Rectal smooth muscle tissue (tissue), 1 donor: Measurements from ENCODE around the gene AMDHD2.
"Not testable (repeated sequence)": the region's sequence is repeated elsewhere in the genome, so short reads cannot be mapped to it uniquely, and the experiment has no call there.

ENCODE experiments used
- H3K27ac ChIP-seq: one replicate; pipeline ENCODE4 v1.7.0; 2013; ENCODE audit warnings: low read depth, low read length, inconsistent platforms
- H3K27me3 ChIP-seq: one replicate; pipeline ENCODE4 v1.7.0; 2013; ENCODE audit warnings: low read length; ENCODE audit not compliant: control insufficient read depth, insufficient read depth
- H3K36me3 ChIP-seq: one replicate; pipeline ENCODE4 v1.7.0; 2013; ENCODE audit warnings: low read length; ENCODE audit not compliant: control insufficient read depth, insufficient read depth
- H3K4me1 ChIP-seq: one replicate; pipeline ENCODE4 v1.7.0; 2013; ENCODE audit warnings: low read length; ENCODE audit not compliant: control insufficient read depth, insufficient read depth
- H3K4me3 ChIP-seq: one replicate; pipeline ENCODE4 v1.7.0; 2013; ENCODE audit warnings: low read length
- H3K9ac ChIP-seq: one replicate; pipeline ENCODE4 v1.7.0; 2013; ENCODE audit warnings: low read length

AMDHD2 gene

DNA sequence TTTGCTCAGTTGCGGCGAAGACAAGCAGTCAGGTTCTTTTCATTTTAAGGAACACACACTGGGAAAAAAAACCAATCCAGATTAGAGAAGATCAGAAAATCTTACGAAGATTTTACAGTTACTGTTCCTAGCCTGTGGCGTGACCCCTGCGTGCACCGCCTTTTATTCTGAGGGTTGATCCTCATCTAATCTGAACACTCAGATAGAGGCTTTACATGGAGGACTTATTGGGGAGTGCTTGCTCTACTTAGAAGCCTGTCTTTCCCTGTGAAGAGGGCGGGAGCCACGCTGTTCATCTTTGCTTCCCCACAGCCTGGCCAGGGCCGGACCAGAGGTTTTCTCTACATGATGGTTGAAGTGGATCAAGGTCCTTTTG is 43.8 kb upstream of the AMDHD2 start:
- no peaks in the 10 kb centered on the region for H3K36me3 ChIP-seq
- H3K4me1 ChIP-seq = no peaks in the 10 kb centered on the region
- no peak overlapping the region for H3K9ac ChIP-seq
- peaks cover 11% of the 10 kb centered on the region for H3K27me3 ChIP-seq
- no peak overlapping the region for H3K4me3 ChIP-seq
- H3K27ac ChIP-seq = no peak overlapping the region

DNA sequence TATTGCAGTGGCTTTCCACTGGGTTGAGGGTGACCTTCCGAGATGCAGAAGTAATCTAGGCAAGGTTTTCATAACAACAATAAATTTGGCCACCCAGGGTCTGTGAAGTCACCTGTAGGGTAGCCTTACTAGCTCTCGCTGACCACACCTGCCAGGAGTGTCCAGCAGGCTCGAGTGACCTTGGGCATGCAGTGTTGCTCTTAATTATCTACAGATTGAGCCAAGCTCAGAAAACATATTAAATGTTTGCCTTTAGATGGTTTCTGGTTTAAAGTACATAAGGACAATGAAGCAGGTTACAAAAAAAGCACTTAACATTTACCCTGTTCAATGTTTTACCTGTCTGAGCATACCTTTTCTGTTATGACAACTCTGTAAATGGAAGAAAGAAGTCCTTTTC is 43.4 kb upstream of the AMDHD2 start:
- H3K27ac ChIP-seq = no peak overlapping the region
- H3K4me1 ChIP-seq = no peaks in the 10 kb centered on the region

DNA sequence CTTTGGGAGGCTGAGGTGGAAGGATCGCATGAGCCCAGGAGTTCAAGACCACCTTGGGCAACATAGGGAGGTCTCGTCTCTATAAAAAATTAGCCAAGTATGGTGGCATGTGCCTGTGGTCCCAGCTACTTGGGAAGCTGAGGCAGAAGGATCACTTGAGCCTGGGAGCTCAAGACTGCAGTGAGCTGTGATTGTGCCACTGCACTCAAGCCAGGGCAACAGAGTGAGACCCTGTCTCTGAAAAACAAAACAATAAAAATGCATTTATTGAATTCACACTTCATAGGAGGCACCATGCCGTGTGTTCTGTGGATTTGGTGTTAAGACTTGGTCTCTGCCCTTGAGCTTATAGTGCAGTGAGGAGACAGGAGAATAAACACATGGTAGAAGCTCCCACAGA is 42.8 kb upstream of the AMDHD2 start:
- no peak overlapping the region for H3K9ac ChIP-seq
- no peak overlapping the region for H3K4me3 ChIP-seq
- H3K27me3 ChIP-seq = peaks cover 9% of the 10 kb centered on the region
- no peaks in the 10 kb centered on the region for H3K4me1 ChIP-seq
- no peak overlapping the region for H3K27ac ChIP-seq
- no peaks in the 10 kb centered on the region for H3K36me3 ChIP-seq

More for the DNA sequence above, 43.4 kb upstream of the AMDHD2 start:
- Histone ChIP-seq H3K9ac (no peak overlapping the region), H3K4me3 (no peak overlapping the region), H3K27me3 (peaks cover 9% of the 10 kb centered on the region), H3K36me3 (no peaks in the 10 kb centered on the region)

DNA sequence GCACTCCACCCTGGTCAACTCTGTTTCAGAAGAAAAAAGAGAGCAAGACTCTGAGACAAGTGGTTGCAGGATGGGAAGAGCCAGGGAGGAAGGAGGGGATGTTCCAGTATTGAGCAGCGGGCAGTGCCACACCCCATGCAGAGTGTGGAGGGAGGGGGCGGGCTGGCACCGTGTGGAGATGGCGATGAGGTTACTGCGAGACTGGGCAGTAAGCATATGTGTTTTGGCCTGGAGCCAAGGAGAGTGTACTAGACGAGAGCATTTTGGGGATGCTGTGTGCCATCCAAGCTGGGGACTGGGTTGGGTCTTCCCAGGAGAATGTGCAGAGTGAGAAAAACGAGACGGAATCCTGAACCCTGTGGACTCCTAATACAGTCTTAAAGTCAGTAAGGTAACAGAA is 41.9 kb upstream of the AMDHD2 start:
- no peak overlapping the region for H3K9ac ChIP-seq
- H3K4me1 ChIP-seq = peaks cover 5% of the 10 kb centered on the region
- no peak overlapping the region for H3K4me3 ChIP-seq
- H3K36me3 ChIP-seq = no peaks in the 10 kb centered on the region
- H3K27me3 ChIP-seq = peaks cover 2% of the 10 kb centered on the region
- H3K27ac ChIP-seq = no peak overlapping the region

DNA sequence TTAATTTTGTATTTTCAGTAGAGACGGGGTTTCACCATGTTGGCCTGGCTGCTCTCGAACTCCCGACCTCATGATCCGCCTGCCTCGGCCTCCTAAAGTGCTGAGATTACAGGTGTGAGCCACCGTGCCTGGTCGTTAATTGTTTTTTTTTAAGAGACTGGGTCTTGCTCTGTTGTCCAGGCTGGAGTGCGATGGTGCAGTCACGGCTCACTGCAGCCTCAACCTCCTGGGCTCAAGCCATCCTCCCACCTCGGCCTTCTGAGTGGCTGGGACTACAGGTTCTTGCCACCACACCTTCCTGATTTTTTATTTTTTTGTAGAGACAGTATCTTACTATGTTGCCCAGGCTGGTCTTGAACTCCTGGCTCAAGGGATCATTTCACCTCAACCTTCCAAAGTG is 40.2 kb upstream of the AMDHD2 start:
- H3K27me3 ChIP-seq, H3K27ac ChIP-seq, H3K9ac ChIP-seq, H3K4me3 ChIP-seq, H3K36me3 ChIP-seq: not testable (repeated sequence)
- H3K4me1 ChIP-seq = peaks cover 12% of the 10 kb centered on the region

DNA sequence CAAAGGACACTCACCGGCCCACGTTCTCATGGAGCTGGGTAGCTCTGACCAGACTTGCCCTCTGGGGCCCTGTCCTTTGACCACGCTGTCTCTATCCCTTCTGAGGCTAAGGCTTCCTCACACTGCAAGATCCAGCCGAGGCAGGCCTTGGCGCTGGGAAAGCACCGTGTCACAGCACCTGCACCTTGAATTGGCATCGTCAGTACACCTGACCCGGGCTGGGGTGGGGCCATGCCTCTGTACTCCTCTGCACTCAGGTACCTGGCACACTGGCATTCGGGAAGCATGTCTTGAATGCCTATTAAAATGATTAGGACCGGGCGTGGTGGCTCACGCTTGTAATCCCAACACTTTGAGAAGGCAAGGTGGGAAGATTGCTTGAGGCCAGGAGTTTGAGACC is 39.2 kb upstream of the AMDHD2 start:
- Histone ChIP-seq H3K4me3 (no peak overlapping the region), H3K36me3 (no peaks in the 10 kb centered on the region), H3K9ac (no peak overlapping the region), H3K27ac (no peak overlapping the region), H3K27me3 (no peaks in the 10 kb centered on the region), H3K4me1 (peaks cover 12% of the 10 kb centered on the region)

DNA sequence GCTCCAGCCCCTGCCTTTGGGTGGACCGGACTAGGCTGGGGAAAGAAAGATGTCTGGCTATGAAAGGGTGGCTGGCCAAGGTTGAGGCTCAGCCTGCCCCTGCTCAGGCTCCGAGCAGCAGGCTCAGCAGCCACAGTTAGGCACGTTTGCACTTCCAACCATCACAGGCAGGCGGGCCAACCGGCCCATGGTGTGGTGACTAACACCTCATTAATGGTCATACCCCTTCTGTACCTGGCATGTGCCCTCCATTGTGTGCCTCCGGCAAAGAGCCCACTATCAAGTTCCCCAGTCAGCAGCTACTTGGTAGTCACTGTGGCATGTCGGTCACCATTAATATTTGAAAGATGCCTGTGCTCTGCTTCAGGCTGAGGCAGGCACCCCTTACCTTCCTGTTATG is 38.5 kb upstream of the AMDHD2 start:
- Histone ChIP-seq H3K4me3 (no peak overlapping the region), H3K9ac (no peak overlapping the region), H3K27ac (no peak overlapping the region), H3K36me3 (no peaks in the 10 kb centered on the region), H3K4me1 (peaks cover 12% of the 10 kb centered on the region), H3K27me3 (no peaks in the 10 kb centered on the region)

DNA sequence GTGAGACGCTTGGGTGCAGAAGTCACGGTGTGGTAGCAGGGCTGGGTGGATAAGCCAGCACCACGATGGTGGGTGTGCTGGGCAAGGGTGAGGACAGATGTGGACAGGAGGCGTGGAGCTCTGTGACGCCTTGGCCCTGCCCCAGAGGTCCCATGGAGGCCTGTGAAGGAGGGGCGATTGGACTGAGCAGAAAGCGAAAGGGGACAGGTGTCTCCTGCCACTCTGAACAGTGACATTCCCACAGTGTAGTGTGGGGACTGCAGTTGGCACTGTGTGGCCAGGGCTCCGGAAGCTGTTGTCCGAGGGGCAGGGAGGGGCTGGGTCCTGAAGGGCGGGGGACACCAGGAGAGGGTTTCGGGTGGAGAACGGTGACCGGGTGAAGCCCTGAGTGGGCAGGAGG is 37.9 kb upstream of the AMDHD2 start:
- Histone ChIP-seq H3K27ac (peak overlapping the region; percentile 86), H3K9ac (no peak overlapping the region), H3K4me1 (peaks cover 12% of the 10 kb centered on the region), H3K4me3 (no peak overlapping the region), H3K36me3 (no peaks in the 10 kb centered on the region), H3K27me3 (no peaks in the 10 kb centered on the region)

DNA sequence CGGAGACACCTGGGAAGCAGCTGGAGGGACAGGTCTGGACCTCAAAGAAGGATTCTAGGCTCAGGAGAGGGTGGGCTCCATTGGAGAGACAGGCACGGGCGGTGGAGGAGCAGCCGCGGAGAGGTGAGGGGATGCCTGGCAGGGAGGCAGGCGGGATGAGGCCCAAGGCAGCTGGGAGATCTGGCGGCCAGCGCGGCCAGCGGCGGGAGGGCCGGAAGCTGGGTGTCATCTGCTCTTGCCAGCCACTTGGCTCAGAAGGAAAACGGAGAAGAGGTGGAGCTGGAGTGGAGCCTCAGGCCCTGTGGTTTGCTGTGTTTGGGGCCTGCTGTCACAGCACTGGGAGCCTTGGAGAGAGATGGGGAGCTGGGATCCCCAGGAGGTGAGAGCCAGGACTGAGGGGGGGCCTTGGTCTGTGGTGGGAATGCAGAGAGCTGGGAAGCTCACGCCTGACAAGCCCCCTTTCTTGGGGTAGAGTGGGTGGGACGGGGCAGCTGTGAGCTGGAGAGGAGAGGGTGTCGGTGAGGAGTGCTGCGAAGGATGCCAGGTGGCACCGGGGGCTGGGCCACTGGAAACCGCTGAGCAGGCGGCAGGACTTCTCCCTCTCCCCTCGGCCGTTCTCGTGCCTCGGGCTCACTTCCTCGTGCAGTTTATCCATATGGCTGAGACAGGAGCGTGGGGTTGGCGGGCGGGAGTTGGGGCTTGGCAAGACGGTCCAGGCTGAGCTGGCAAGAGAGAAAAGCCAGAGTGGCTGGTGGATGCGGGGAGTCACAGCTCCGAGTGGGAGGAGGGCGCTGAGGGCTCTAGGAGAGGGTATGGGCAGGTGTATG is 37.2 kb upstream of the AMDHD2 start:
- peak overlapping the region; percentile 46 for H3K4me3 ChIP-seq
- H3K4me1 ChIP-seq = peaks cover 12% of the 10 kb centered on the region
- no peaks in the 10 kb centered on the region for H3K36me3 ChIP-seq
- H3K27ac ChIP-seq = peak overlapping the region; percentile 86
- H3K9ac ChIP-seq = peak overlapping the region; percentile 46
- no peaks in the 10 kb centered on the region for H3K27me3 ChIP-seq

DNA sequence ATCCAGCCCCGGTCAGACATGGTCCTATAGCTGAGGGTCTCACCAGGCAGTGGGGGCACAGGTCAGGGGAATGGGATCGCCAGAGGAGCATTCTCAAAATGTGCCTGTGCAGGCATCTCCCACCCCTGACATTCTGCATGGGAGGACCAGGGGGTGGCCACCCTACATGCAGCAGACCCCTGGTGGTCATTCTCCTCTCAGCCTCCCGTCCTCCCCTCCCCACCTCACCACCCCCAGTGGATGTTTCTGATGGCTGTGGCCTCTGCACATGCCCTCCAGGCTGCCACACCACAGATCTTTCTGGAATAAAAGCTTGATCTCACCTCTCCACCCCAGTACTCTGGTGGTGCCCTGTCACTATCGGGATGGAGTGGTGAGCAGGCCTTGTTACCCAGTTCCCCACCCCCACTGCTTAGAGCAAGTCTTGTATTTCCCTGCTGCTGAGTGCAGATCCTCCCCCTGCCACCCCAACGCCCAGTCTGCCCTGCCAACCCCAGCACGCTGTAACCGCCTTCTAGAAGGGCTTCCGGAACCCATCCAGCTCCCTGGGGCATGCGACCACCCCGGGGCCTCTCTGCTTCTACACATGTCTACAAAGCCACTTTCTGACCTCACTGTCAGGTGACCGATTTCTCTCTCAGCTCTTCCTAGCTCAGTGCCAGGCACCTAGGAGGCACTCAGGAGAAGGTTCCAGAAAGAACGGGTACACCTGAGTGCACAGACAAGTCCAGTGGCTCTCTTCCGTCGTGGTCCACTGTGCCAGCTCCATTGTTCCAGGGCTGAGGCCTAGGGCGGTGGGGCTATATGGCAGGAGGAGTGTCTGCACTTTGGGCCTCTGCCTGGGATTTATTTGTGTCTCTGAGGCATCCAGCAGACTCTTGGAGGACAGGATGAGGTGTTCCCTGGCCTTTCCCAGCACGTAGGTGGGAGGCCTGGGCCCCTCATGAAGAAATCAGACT is 36.0 kb upstream of the AMDHD2 start:
- Histone ChIP-seq H3K27ac (peak overlapping the region; percentile 86), H3K4me3 (no peak overlapping the region), H3K27me3 (no peaks in the 10 kb centered on the region), H3K36me3 (no peaks in the 10 kb centered on the region), H3K4me1 (peaks cover 12% of the 10 kb centered on the region), H3K9ac (no peak overlapping the region)

DNA sequence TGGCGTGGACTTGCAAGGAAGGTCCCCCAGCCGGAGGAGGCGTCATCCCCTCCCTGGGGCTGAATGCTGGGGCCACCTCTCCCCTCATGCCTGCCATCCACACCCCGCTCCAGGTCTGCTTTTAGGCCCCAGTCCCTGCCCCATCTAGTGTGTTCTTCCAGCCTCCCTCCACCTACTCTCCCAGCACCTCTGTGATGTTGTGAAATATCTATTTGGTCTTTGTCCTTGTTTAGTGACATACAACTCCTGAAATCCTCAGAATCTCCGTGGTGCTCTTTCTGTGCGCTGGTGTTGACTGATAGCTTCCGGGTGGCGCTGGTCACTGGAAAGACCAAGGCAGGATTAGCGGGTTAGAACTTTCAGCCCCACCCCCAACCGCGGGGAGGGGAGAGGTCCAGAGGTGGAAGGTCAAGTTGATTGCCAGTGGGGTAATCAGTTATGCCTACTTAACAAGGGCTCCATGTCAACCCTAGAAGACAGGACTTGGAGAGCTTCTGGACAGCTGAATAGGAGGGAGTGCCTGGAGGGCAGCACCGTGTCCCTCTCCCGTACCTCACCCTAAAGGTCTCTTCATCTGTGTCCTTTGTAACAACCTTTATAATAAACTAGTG is 35.2 kb upstream of the AMDHD2 start:
- no peak overlapping the region for H3K27ac ChIP-seq
- no peaks in the 10 kb centered on the region for H3K27me3 ChIP-seq
- no peaks in the 10 kb centered on the region for H3K36me3 ChIP-seq
- no peak overlapping the region for H3K9ac ChIP-seq
- H3K4me3 ChIP-seq = no peak overlapping the region
- H3K4me1 ChIP-seq = peaks cover 12% of the 10 kb centered on the region

DNA sequence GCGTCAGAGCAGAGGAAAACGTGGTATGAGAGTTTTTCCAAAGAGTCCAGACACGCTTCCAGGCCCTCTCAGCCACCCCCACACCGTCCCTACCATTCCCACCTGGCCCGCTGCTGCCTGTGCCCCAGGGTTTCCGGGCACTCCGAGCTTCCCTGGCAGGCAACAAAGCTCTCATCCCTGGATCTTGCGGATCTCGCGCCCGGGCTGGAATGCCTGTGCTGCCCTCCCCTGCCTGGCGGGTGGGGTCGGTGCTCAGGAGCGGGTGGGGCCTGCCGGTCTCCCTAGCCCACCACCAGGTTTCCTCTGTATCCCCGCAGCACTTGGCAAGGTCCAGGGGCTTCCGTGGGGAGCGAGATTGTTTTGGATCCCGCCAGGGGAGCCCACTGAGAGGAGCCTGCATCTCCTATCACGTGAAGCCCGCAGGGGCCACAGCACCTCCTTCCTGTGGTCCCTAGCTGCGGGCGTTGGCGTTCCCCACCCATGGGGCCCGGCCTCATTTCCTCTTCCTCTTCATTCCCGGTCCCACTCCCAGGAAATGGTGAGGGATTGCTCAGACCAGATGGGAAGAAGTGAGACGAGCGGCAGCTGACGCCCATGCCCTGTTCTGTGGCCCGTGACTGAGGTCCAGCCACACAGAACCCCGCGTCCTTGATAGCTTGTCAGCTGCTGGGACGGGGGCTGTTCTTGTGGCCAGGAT is 34.2 kb upstream of the AMDHD2 start:
- Histone ChIP-seq H3K27ac (no peak overlapping the region), H3K4me1 (peaks cover 12% of the 10 kb centered on the region), H3K36me3 (no peaks in the 10 kb centered on the region), H3K27me3 (no peaks in the 10 kb centered on the region), H3K4me3 (no peak overlapping the region), H3K9ac (no peak overlapping the region)
